Neural progenitor cell (in vitro differentiated cells): ENCODE data around the gene RMDN2.

Experiments used
- EZH2 ChIP-seq: fragments of 200-600 bp; sonication (generic); IDR thresholded peaks from 2 replicates; pipeline ENCODE4 v1.6.1; 2017; ENCODE audit warnings: antibody characterized with exemption, mild to moderate bottlenecking, moderate library complexity
- TF ChIP-seq, protein P1 (sequence below): fragments of 200-600 bp; sonication (generic); IDR thresholded peaks from 2 replicates; pipeline ENCODE4 v1.5.1; 2017; ENCODE audit warnings: antibody characterized with exemption, mild to moderate bottlenecking

DNA sequence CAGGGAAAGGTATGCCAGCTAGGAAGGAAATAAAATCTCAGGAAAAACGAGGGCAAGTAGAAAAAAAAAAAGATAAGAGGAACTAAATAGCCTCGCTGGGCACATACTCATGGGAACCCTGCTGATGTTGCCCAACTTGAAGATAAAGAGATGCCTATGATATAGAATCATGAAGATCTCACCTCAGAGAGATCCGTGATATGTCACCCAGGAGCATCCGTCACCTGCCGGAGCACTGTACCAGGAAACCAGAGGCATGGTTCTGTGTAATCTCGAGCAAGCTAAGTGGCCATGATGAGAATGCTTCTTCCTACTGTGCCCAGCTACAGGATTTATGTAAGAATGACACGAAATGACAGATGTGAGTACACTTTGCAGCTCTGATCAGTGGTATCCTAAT lies 110.9 kb downstream of the RMDN2 start:
- TF ChIP-seq, protein P1, sequence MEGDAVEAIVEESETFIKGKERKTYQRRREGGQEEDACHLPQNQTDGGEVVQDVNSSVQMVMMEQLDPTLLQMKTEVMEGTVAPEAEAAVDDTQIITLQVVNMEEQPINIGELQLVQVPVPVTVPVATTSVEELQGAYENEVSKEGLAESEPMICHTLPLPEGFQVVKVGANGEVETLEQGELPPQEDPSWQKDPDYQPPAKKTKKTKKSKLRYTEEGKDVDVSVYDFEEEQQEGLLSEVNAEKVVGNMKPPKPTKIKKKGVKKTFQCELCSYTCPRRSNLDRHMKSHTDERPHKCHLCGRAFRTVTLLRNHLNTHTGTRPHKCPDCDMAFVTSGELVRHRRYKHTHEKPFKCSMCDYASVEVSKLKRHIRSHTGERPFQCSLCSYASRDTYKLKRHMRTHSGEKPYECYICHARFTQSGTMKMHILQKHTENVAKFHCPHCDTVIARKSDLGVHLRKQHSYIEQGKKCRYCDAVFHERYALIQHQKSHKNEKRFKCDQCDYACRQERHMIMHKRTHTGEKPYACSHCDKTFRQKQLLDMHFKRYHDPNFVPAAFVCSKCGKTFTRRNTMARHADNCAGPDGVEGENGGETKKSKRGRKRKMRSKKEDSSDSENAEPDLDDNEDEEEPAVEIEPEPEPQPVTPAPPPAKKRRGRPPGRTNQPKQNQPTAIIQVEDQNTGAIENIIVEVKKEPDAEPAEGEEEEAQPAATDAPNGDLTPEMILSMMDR, result no peak
- no peak for TF ChIP-seq EZH2
